AG09309 (cell line): Measurements from ENCODE around the gene WDR77.

Source experiments
- DNase-seq: peaks from one replicate; pipeline ENCODE4 v3.0.0-alpha.2; 2010; ENCODE audit warnings: low read depth
- H3K4me3 ChIP-seq: 2 replicates; pipeline ENCODE4 v1.5.1; 2011; ENCODE audit warnings: mild to moderate bottlenecking, low read depth, low read length, moderate library complexity; ENCODE audit not compliant: control insufficient read depth
- CTCF ChIP-seq: IDR thresholded peaks from 2 replicates; pipeline ENCODE4 v1.5.1; 2011; ENCODE audit warnings: mild to moderate bottlenecking, low read depth, low read length, inconsistent platforms; ENCODE audit not compliant: insufficient read depth, control insufficient read depth; ENCODE audit errors: missing control alignments

Gene WDR77

GRCh38 chr1:111415461-111415860 is 33.6 kb downstream of the WDR77 start:
- no peak for DNase-seq
- no peak for TF ChIP-seq CTCF
- H3K4me3 ChIP-seq: no peak overlapping the region

GRCh38 chr1:111414756-111415155 is 34.3 kb downstream of the WDR77 start:
- no peak for DNase-seq
- H3K4me3 ChIP-seq: no peak overlapping the region
- no peak for TF ChIP-seq CTCF

GRCh38 chr1:111412839-111413238 is 36.2 kb downstream of the WDR77 start:
- TF ChIP-seq CTCF: no peak
- no peak overlapping the region for H3K4me3 ChIP-seq
- DNase-seq: no peak

GRCh38 chr1:111407301-111407700 is 41.8 kb downstream of the WDR77 start:
- no peak for TF ChIP-seq CTCF
- no peak for DNase-seq
- no peak overlapping the region for H3K4me3 ChIP-seq

GRCh38 chr1:111406321-111406768 is 42.7 kb downstream of the WDR77 start:
- no peak for TF ChIP-seq CTCF
- H3K4me3 ChIP-seq: no peak overlapping the region
- DNase-seq: no peak

- no peak for TF ChIP-seq CTCF
- DNase-seq: no peak
- no peak overlapping the region for H3K4me3 ChIP-seq
These were observed 44.5 kb downstream of the WDR77 start for GRCh38 chr1:111404588-111404987.

- TF ChIP-seq CTCF: no peak
- H3K4me3 ChIP-seq: no peak overlapping the region
- DNase-seq: no peak
These were observed 47.0 kb downstream of the WDR77 start for GRCh38 chr1:111402083-111402482.
